ENCODE data around the gene R3HCC1L. TPM values are rescaled to one million over a fixed set of nuclear protein-coding genes. Genes with fewer than 3 reads are reported as not detected.

The R3HCC1L gene
- total RNA-seq, 4 donors from 2014 or later: 15.9 to 20.3 (median 18.6) TPM

- H3K27me3 ChIP-seq: no peaks in the 10 kb centered on the region
- peak overlapping the region; percentile 19 to 61 (median 54) for H3K27ac ChIP-seq
- no peak for TF ChIP-seq POLR2A (IDR thresholded peaks at IDR 0.05)
- TF ChIP-seq CTCF (IDR thresholded peaks at IDR 0.05): no peak
- 82 to 90% methylated on average over 10 to 17 of the region's 17 CpGs for WGBS, 2 donors
- peaks cover 0 to 5% of the 10 kb centered on the region in 2 donors for H3K36me3 ChIP-seq
- DNase-seq: peak; percentile 45 to 63
- H3K4me3 ChIP-seq (replicated peaks in 1 of 3): no peak overlapping the region
- intact Hi-C loops (cut with DNase I): loop anchor here (5.0 kb wide), 1 partner anchor 57 kb away; no protein-coding TSS in a partner anchor
- peaks cover 23 to 27% of the 10 kb centered on the region in 2 donors for H3K4me1 ChIP-seq
- no peaks in the 10 kb centered on the region for H3K9me3 ChIP-seq
Observed at GRCh38 chr10:98255146-98255877, 120.9 kb downstream of the R3HCC1L start.

- WGBS, 2 donors: 89 to 94% methylated on average over 10 to 11 of the region's 11 CpGs
- no peak for DNase-seq
- Histone ChIP-seq H3K9me3 (no peaks in the 10 kb centered on the region), H3K27ac (no peak overlapping the region), H3K27me3 (no peaks in the 10 kb centered on the region), H3K36me3 (no peaks in the 10 kb centered on the region), H3K4me1 (peaks cover 29 to 35% of the 10 kb centered on the region in 2 donors), H3K4me3 (replicated peaks in 1 of 3) (no peak overlapping the region)
- intact Hi-C loops (cut with DNase I): loop anchor here (5.0 kb wide), 1 partner anchor 56 kb away; no protein-coding TSS in a partner anchor
- TF ChIP-seq POLR2A (IDR thresholded peaks at IDR 0.05) (no peak), CTCF (IDR thresholded peaks at IDR 0.05) (no peak)
Observed at GRCh38 chr10:98256692-98257091, 122.2 kb downstream of the R3HCC1L start.

GRCh38 chr10:98257198-98257597 is 122.7 kb downstream of the R3HCC1L start:
- no peak for DNase-seq
- no peaks in the 10 kb centered on the region for H3K9me3 ChIP-seq
- no peaks in the 10 kb centered on the region for H3K36me3 ChIP-seq
- peaks cover 29 to 35% of the 10 kb centered on the region in 2 donors for H3K4me1 ChIP-seq
- WGBS, 2 donors: 93 to 97% methylated on average over 12 of the region's 12 CpGs
- no peak overlapping the region for H3K27ac ChIP-seq
- H3K27me3 ChIP-seq: no peaks in the 10 kb centered on the region
- intact Hi-C loops (cut with DNase I): loop anchor here (5.0 kb wide), 1 partner anchor 55 kb away; no protein-coding TSS in a partner anchor
- TF ChIP-seq POLR2A (IDR thresholded peaks at IDR 0.05) (no peak), CTCF (IDR thresholded peaks at IDR 0.05) (no peak)
- H3K4me3 ChIP-seq (replicated peaks in 1 of 3): no peak overlapping the region

GRCh38 chr10:98257961-98258360 is 123.5 kb downstream of the R3HCC1L start:
- Histone ChIP-seq H3K27me3 (no peaks in the 10 kb centered on the region), H3K36me3 (no peaks in the 10 kb centered on the region), H3K4me3 (replicated peaks in 1 of 3) (no peak overlapping the region), H3K4me1 (peaks cover 29 to 35% of the 10 kb centered on the region in 2 donors), H3K27ac (no peak overlapping the region), H3K9me3 (no peaks in the 10 kb centered on the region)
- intact Hi-C loops (cut with DNase I): loop anchor here (5.0 kb wide), 1 partner anchor 54 kb away; no protein-coding TSS in a partner anchor
- 92 to 96% methylated on average over 5 to 7 of the region's 16 CpGs for WGBS, 2 donors
- TF ChIP-seq POLR2A (IDR thresholded peaks at IDR 0.05) (no peak), CTCF (IDR thresholded peaks at IDR 0.05) (no peak)
- no peak for DNase-seq

All from thyroid gland (tissue), 4 donors.